ENCODE results near the gene FAM221B. TPM values are rescaled to one million over a fixed set of nuclear protein-coding genes. Genes with fewer than 3 reads are reported as not detected.

The FAM221B gene
- total and polyA plus RNA-seq, 4 donors = 0.06 to 0.73 (median 0.41) TPM; not detected in 1

DNA sequence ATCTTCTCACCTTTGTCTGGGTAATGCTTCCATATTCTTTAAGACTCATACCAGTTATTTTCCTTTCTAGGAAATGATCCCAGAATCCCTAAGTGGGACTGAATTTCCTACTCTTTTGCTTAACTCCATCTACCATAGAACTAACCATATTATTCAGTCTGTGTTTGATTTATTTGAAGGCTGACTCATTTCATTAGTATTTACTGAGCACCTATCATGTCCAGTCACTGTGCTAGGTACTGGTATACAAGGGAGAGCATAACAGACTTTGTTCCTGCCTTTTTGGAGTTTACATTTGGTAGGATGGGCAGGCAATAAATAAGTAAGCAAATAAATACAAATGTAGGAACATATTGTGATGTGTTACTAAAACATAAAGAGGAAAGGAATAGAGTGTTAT lies 32.8 kb downstream of the FAM221B start:
- peaks cover 30% of the 10 kb centered on the region for H3K4me1 ChIP-seq (ENCODE audit: control insufficient read depth, insufficient read depth, low read length)
- H3K36me3 ChIP-seq (ENCODE audit: control insufficient read depth, insufficient read depth, low read length) = peaks cover 26% of the 10 kb centered on the region
- no peak overlapping the region for H3K27ac ChIP-seq (ENCODE audit: low read depth, low read length)
- no peak overlapping the region for H3K4me3 ChIP-seq (ENCODE audit: low read depth, low read length)
- no peaks in the 10 kb centered on the region for H3K9me3 ChIP-seq (ENCODE audit: control insufficient read depth, insufficient read depth, low read length)
- H3K27me3 ChIP-seq (ENCODE audit: control insufficient read depth, insufficient read depth, low read length) = no peaks in the 10 kb centered on the region
- no peak for DNase-seq (ENCODE audit: low read depth in 4 of 6, low spot score in 6 of 6)

DNA sequence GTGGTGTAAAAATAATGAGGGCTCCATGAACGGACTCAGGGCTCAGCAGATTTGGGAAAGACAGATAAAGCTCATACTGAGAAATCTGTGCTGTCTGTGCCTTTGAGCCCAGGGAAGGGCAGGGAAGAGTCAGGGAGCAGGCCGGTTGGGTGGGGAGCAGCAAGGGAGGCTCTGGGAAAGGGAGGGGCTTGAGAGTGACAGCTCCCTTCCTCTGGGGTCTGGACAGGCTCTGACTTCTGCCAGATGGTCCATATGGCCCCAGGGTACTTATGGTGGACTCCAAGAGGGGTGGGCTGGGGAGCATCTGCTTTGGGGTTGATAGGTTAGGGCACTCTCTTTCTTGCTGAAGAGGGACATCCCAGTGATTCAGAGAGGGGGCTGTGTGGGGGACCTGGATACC lies 35.1 kb downstream of the FAM221B start:
- Histone ChIP-seq H3K4me3 (ENCODE audit: low read depth, low read length) (no peak overlapping the region), H3K9me3 (ENCODE audit: control insufficient read depth, insufficient read depth, low read length) (no peaks in the 10 kb centered on the region), H3K4me1 (ENCODE audit: control insufficient read depth, insufficient read depth, low read length) (peaks cover 36% of the 10 kb centered on the region), H3K27me3 (ENCODE audit: control insufficient read depth, insufficient read depth, low read length) (no peaks in the 10 kb centered on the region), H3K27ac (ENCODE audit: low read depth, low read length) (no peak overlapping the region), H3K36me3 (ENCODE audit: control insufficient read depth, insufficient read depth, low read length) (peaks cover 16% of the 10 kb centered on the region)
- DNase-seq (ENCODE audit: low read depth in 4 of 6, low spot score in 6 of 6) = no peak
- WGBS (ENCODE audit: insufficient coverage) = 45% methylated on average over 2 of the region's 2 CpGs

DNA sequence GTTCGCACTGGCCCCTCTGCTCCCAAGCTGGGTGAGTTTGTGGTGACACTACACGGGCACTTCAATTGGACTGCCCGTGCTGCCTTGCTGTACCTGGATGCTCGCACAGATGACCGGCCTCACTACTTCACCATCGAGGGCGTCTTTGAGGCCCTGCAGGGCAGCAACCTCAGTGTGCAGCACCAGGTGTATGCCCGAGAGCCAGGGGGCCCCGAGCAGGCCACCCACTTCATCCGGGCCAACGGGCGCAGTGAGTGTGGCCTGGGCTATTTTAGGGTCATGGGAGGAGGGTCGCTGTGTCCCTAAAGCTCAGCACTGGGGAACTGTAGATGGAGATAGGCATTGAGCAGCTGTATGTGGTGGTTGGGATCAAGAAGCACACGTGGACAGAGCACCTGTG lies 35.7 kb downstream of the FAM221B start:
- Histone ChIP-seq H3K27me3 (ENCODE audit: control insufficient read depth, insufficient read depth, low read length) (no peaks in the 10 kb centered on the region), H3K9me3 (ENCODE audit: control insufficient read depth, insufficient read depth, low read length) (no peaks in the 10 kb centered on the region), H3K4me3 (ENCODE audit: low read depth, low read length) (no peak overlapping the region), H3K36me3 (ENCODE audit: control insufficient read depth, insufficient read depth, low read length) (peaks cover 19% of the 10 kb centered on the region), H3K27ac (ENCODE audit: low read depth, low read length) (no peak overlapping the region), H3K4me1 (ENCODE audit: control insufficient read depth, insufficient read depth, low read length) (peaks cover 36% of the 10 kb centered on the region)
- DNase-seq (ENCODE audit: low read depth in 4 of 6, low spot score in 6 of 6) = no peak
- 95% methylated on average over 14 of the region's 14 CpGs for WGBS (ENCODE audit: insufficient coverage)

DNA sequence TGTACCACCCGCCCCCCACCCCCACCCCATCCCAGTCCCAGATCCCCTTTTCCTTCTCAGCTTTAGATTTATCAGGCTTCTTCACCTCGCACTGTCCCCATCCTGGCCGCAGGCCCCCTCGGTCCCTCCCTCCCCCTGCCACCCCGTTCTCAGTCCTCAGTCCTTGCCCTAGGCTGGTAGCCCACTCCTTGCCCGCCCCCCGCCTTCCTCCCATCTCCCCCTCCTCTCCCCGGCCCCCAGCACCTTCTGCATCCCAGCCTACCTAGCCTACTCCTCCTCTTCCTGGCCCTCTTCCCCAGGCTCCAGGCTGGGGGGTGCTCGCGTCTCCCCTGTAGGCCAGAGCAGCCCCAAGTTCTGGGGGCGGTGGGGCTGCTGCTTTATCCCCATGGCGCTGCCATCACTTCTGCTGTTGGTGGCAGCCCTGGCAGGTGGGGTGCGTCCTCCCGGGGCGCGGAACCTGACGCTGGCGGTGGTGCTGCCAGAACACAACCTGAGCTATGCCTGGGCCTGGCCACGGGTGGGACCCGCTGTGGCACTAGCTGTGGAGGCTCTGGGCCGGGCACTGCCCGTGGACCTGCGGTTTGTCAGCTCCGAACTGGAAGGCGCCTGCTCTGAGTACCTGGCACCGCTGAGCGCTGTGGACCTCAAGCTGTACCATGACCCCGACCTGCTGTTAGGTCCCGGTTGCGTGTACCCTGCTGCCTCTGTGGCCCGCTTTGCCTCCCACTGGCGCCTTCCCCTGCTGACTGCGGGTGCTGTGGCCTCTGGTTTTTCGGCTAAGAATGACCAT lies 36.3 kb downstream of the FAM221B start:
- Histone ChIP-seq H3K4me1 (ENCODE audit: control insufficient read depth, insufficient read depth, low read length) (peaks cover 36% of the 10 kb centered on the region), H3K27ac (ENCODE audit: low read depth, low read length) (no peak overlapping the region), H3K27me3 (ENCODE audit: control insufficient read depth, insufficient read depth, low read length) (no peaks in the 10 kb centered on the region), H3K4me3 (ENCODE audit: low read depth, low read length) (peak overlapping the region; percentile 56), H3K36me3 (ENCODE audit: control insufficient read depth, insufficient read depth, low read length) (peaks cover 19% of the 10 kb centered on the region), H3K9me3 (ENCODE audit: control insufficient read depth, insufficient read depth, low read length) (no peaks in the 10 kb centered on the region)
- DNase-seq (ENCODE audit: low read depth in 4 of 6, low spot score in 6 of 6) = no peak
- WGBS (ENCODE audit: insufficient coverage) = 85% methylated on average over 28 of the region's 34 CpGs

DNA sequence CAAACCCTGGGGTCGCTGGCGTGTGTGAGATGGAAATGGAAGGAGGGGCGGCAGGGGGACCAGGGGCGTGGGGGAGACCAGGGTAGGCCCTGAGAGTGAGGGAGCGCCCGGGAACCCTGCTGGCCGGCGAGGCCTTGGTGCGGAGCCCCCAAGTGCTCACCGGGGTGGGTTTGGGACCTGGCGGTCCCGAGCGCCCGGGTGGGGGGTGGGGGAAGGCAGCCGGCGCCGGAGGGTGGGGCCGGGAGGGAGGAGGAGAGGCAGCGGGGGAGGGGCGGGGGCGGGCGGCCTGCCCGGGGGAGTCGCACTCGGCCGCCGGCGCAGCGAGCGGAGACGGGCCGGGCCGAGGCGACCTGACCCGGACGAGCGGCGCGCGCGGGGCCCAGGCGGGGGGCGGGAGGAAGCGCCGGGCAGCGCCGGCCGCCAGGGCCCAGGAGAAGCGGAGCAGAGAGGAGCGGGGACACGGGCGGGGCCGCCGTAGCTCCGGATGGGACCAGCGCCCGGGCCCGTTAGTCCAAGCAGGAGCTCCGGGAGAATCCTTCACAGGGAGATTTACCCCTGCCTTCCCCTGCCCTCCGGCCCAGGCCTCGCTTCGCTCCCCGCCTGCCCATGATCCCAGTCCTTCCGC lies 37.1 kb downstream of the FAM221B start, which contains the start of gene NPR2:
Gene NPR2 (plus strand): TSS at position 295 of the 625 bp plus-strand sequence. CDS start 818 bp downstream, outside the sequence.
- Histone ChIP-seq H3K36me3 (ENCODE audit: control insufficient read depth, insufficient read depth, low read length) (peaks cover 21% of the 10 kb centered on the region), H3K4me3 (ENCODE audit: low read depth, low read length) (peak within 1 kb of the TSS; percentile 56), H3K9me3 (ENCODE audit: control insufficient read depth, insufficient read depth, low read length) (no peaks in the 10 kb centered on the region), H3K27ac (ENCODE audit: low read depth, low read length) (peak within 1 kb of the TSS; percentile 4), H3K27me3 (ENCODE audit: control insufficient read depth, insufficient read depth, low read length) (no peaks in the 10 kb centered on the region), H3K4me1 (ENCODE audit: control insufficient read depth, insufficient read depth, low read length) (peaks cover 36% of the 10 kb centered on the region)
- WGBS (ENCODE audit: insufficient coverage) = 2% methylated on average over 46 of the region's 64 CpGs
- peak in 2 of 6 donors; percentile 42 to 62 for DNase-seq (ENCODE audit: low read depth in 4 of 6, low spot score in 6 of 6)

DNA sequence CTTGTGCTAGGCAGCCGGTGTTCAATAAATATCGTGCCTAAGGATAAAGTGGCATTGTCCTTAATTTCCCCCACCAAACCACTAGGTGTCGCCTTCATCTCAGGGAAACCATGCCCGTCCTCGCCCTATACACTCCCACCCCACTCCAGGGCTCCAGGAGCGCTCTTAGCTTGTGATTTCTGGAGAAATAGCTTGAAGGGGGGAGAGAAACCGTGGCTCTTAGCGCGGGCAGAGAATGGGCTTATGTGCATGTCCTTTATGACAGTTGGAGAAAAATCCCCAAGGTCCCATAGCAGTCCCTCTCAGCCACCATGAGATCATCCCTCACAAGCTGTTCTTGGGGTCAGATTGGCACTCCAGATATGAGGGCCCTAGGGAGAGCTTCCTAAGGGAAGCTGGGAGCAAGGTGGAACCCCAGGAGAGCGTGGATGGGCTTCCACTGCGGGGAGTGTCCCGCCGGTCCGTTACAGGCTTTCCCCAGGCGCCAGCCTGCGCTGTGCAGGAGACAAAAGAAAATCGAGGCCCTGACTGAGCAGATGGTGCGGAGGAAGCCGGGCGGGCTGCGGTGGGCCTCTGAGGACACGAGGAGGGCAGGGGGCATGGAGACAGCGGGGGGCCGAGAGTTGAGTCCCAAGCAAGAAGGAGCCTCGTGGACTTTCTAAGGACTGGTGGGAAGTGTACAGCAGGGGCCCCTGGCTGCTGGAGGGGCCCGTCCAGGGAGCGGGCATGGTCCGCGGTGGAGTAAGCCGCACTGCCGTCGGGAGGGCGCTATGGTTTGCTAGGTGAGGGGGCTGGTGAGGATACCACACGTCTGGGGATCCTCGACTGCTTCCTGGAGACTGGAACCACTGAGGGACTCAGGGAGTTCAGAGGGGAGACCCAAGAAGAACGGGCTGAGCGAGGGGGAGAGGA lies 37.9 kb downstream of the FAM221B start:
- 24% methylated on average over 28 of the region's 37 CpGs for WGBS (ENCODE audit: insufficient coverage)
- peak overlapping the region; percentile 4 for H3K27ac ChIP-seq (ENCODE audit: low read depth, low read length)
- peak overlapping the region; percentile 26 for H3K4me3 ChIP-seq (ENCODE audit: low read depth, low read length)
- peak in 5 of 6 donors; percentile 73 to 97 (median 78) for DNase-seq (ENCODE audit: low read depth in 4 of 6, low spot score in 6 of 6)
- H3K36me3 ChIP-seq (ENCODE audit: control insufficient read depth, insufficient read depth, low read length) = peaks cover 22% of the 10 kb centered on the region
- H3K9me3 ChIP-seq (ENCODE audit: control insufficient read depth, insufficient read depth, low read length) = no peaks in the 10 kb centered on the region
- H3K27me3 ChIP-seq (ENCODE audit: control insufficient read depth, insufficient read depth, low read length) = no peaks in the 10 kb centered on the region
- peaks cover 36% of the 10 kb centered on the region for H3K4me1 ChIP-seq (ENCODE audit: control insufficient read depth, insufficient read depth, low read length)

DNA sequence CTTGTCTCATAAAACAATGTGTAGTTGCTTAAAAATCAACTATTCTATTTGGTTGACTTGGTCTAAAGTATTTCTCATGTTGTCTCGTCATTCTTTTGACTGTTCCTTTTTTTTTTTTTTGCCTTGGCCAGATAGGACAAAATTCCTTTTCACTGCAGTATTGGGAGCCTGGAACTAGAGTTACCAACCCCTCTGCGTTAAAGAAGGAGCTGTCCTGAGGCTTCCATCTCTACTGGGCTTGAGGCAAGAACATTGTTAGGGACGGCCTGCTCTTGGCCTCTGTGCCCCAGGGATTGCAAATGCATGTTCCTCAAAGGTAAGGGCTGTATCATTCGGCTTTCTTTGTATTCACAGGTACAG lies 38.5 kb downstream of the FAM221B start:
- no peak for DNase-seq (ENCODE audit: low read depth in 4 of 6, low spot score in 6 of 6)
- Histone ChIP-seq H3K9me3 (ENCODE audit: control insufficient read depth, insufficient read depth, low read length) (no peaks in the 10 kb centered on the region), H3K27ac (ENCODE audit: low read depth, low read length) (no peak overlapping the region), H3K4me1 (ENCODE audit: control insufficient read depth, insufficient read depth, low read length) (peaks cover 36% of the 10 kb centered on the region), H3K36me3 (ENCODE audit: control insufficient read depth, insufficient read depth, low read length) (peaks cover 25% of the 10 kb centered on the region), H3K4me3 (ENCODE audit: low read depth, low read length) (no peak overlapping the region), H3K27me3 (ENCODE audit: control insufficient read depth, insufficient read depth, low read length) (no peaks in the 10 kb centered on the region)
- 36% methylated on average over 3 of the region's 4 CpGs for WGBS (ENCODE audit: insufficient coverage)

DNA sequence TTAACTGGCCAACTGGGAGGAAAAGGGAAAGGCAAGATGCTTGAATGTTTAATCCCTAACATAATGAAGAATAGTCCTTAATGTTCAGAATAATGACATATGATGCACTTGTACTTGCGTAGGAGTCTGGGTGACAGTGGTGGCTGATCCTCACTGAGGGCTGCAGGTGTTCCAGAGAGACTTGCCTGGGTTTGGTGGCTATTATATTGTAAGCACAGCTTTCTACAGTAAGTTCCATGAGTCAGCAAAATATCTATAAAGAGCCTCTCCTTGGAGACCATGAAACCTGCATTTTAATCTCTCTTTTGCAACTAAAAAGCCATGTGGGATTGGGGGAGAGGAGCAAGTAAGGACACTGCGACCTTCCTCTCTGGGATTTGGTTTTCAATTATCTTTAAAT lies 39.0 kb downstream of the FAM221B start:
- no peak overlapping the region for H3K27ac ChIP-seq (ENCODE audit: low read depth, low read length)
- H3K4me3 ChIP-seq (ENCODE audit: low read depth, low read length) = no peak overlapping the region
- no CpG with 5 or more reads among the region's 2 CpGs for WGBS (ENCODE audit: insufficient coverage)

DNA sequence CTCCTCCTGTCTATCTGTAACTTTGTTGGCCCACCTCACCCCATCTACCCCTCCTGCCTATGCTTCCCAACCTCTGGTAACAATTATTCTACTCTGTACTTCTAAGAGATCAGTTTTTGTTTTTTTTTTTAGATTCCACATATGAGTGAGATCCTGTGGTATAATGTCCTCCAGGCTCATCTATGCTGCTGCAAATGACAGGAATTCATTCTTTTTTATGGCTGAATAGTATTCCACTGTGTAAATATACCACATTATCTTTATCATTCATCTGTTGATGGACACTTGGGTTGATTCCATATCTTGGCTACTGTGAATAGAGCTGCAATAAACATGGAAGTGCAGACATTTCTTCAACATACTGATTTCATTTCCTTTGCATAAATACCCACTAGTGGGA lies 45.1 kb downstream of the FAM221B start:
- no peak for DNase-seq (ENCODE audit: low read depth in 4 of 6, low spot score in 6 of 6)
- Histone ChIP-seq H3K36me3 (ENCODE audit: control insufficient read depth, insufficient read depth, low read length) (peaks cover 11% of the 10 kb centered on the region), H3K27me3 (ENCODE audit: control insufficient read depth, insufficient read depth, low read length) (no peaks in the 10 kb centered on the region), H3K4me1 (ENCODE audit: control insufficient read depth, insufficient read depth, low read length) (no peaks in the 10 kb centered on the region), H3K27ac (ENCODE audit: low read depth, low read length) (no peak overlapping the region), H3K4me3 (ENCODE audit: low read depth, low read length) (no peak overlapping the region), H3K9me3 (ENCODE audit: control insufficient read depth, insufficient read depth, low read length) (no peaks in the 10 kb centered on the region)

More for the DNA sequence above, 39.0 kb downstream of the FAM221B start:
- Histone ChIP-seq H3K4me1 (ENCODE audit: control insufficient read depth, insufficient read depth, low read length) (peaks cover 36% of the 10 kb centered on the region), H3K27me3 (ENCODE audit: control insufficient read depth, insufficient read depth, low read length) (no peaks in the 10 kb centered on the region), H3K36me3 (ENCODE audit: control insufficient read depth, insufficient read depth, low read length) (peaks cover 27% of the 10 kb centered on the region), H3K9me3 (ENCODE audit: control insufficient read depth, insufficient read depth, low read length) (no peaks in the 10 kb centered on the region)
- peak in 1 of 6 donors; percentile 12 for DNase-seq (ENCODE audit: low read depth in 4 of 6, low spot score in 6 of 6)
